Posterior cingulate gyrus (tissue), 11 donors: ENCODE data around the gene TMEM144.
"Not testable (repeated sequence)": the region's sequence is repeated elsewhere in the genome, so short reads cannot be mapped to it uniquely, and the experiment has no call there.

ENCODE experiments used
- DNase-seq, 10 donors: peaks; one replicate each; pipeline versions ENCODE4 v3.0.0 to v3.0.0-alpha.2; 2020 to 2021; ENCODE audit warnings: mixed read lengths in 3 of 10
- intact Hi-C: fragments of 100-400 bp; cut with DNase I; formaldehyde crosslinking; loops from one replicate; pipeline ENCODE4 v1.15.1; 2023

TMEM144 gene

DNA sequence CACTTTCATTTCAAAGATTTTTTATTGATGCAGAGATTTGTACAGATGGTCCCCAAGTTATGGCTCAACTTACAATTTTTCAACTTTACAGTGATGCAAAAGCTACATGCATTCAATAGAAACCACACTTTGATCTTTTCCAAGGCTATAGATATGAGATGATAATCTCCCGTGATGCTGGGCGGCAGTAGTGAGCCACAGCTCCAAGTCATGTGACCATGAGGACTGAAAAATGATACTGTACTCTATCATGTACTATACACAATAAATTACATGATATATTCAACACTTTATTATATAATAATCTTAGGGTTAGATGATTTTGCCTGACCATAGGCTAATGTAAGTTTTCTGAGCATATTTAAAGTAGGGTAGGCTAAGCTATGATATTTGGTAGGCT, 23.5 kb upstream of the TMEM144 start:
- intact Hi-C loops = no loop called here

DNA sequence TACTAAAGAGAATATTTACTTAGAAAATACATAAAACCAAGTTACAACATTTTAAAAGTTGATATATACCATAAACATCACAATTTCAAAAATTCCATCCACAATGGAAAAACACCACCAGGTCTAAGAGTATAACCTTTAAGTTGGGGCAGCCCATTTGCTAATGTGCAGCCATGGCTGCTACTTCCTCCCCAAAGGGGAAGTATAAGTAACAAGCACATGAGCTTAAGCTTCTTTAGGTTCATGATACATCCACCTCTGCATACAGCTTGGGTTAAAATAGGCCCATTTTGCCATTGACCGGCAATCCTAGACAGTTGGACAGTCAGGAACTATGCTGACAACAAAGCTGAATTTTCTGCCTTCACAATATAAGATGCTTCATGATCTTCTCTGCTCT, 20.9 kb upstream of the TMEM144 start:
- no peak for DNase-seq
- intact Hi-C loops = no loop called here

More for the DNA sequence above, 23.5 kb upstream of the TMEM144 start:
- no peak for DNase-seq

DNA sequence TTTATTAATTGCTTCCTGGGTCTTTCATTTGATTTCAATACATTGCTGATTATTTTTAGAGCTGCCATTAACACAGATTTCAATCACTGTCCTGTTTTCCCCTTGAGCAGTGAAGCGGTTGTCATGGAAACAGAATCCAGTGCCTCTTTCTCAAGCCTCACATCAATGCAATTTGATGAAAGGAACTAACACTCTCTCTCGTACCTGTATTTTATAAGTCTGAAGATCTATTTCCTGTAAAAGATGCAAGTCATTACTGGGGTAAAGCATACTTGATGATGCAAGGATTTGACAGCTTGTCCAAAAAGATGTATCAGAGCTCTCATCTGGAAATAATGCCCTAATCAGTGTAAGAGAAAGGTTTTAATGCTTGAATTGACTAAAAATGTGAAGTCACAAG, 19.6 kb upstream of the TMEM144 start:
- DNase-seq = no peak
- intact Hi-C loops = loop anchor here (5.0 kb wide), 1 partner anchor 67 kb away; no protein-coding TSS in a partner anchor

DNA sequence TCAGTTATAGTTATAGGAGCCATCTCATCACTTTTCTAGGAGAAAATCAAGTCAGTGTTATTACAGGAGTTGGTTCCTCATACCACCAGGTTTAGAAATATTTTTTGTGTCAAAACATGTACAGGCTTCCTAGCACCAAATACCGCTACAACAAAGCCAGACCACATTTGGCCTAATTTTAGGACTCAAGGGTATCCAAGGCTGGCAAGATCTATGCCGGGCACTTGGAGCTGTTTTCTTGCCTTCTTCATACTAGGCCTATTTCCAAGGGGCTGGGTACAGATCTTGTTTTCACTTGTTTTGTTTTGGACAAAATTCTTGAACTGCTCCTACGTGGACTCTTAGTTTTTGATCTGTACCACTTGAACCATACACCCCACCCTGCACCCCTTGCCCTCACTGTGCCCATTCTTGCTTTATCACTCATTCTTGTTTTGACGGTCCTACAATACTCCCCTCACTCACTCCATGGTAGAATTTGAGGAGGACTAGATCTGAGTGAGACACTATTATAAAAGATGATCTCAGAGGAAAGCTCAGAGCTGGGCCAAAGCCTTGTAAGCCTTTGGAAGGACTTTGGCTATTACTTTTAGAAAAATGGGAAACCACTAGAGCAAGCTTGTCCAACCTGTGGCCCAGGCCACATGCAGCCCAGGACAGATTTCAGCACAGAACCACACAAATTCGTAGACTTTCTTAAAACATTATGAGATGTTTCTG, 17.7 kb upstream of the TMEM144 start:
- intact Hi-C loops = loop anchor here (5.0 kb wide), 1 partner anchor 65 kb away; no protein-coding TSS in a partner anchor
- DNase-seq = no peak

DNA sequence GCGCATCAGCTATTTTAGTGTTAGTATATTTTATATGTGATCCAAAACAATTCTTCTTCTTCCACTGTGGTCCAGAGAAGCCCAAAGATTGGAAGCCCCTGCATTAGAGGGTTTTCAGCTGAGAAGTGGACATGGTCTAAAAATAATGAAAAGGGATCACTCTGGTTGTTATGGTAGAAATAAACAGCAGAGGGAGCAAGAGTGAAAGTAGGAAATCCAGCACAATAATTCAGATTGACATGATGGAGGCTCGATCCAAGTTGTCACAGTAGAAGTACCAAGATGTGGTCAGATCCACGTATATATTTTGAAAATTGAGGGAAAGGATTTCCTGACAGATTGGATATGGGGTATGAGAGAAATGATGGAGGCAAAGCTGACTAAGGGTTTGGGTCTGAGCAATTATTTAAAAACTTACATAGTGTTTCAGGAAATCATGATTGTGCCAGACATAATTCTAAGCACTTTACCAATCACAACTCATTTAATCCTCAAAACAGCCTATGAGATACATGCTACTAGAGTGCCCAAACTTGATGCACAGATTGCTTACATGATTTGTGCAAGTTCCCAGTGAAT, 17.0 kb upstream of the TMEM144 start:
- intact Hi-C loops = loop anchor here (5.0 kb wide), 1 partner anchor 64 kb away; no protein-coding TSS in a partner anchor
- no peak for DNase-seq

- DNase-seq = no peak
- intact Hi-C loops = loop anchor here (5.0 kb wide), 1 partner anchor 632 kb away; no protein-coding TSS in a partner anchor
These were observed 15.0 kb upstream of the TMEM144 start for GRCh38 chr4:158195297-158195696.

- DNase-seq = no peak
- intact Hi-C loops = loop anchor here (5.0 kb wide), 1 partner anchor 630 kb away; no protein-coding TSS in a partner anchor
These were observed 13.0 kb upstream of the TMEM144 start for GRCh38 chr4:158197194-158197776.

- DNase-seq = no peak
- intact Hi-C loops = no loop called here
These were observed 10.1 kb upstream of the TMEM144 start for GRCh38 chr4:158200214-158200613.

DNA sequence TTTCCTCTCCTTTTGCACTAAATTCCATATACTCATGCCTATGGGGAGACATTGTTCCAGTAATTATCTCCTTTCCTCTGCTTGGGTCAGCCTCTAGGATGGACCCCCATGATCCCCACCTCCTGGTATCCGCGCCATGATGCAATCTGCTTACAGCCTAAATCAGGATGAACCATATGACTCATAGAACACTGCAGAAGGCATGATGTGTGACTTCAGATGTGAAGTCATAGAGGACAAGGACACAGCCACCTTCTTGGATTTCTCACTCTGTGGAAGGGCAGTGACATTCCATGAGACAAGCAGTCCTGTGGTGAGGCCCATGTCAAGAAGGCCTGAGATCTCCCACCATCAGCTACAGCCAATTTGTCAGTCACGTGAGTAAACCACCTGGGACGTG, 9.0 kb upstream of the TMEM144 start:
- DNase-seq = no peak
- intact Hi-C loops = no loop called here

DNA sequence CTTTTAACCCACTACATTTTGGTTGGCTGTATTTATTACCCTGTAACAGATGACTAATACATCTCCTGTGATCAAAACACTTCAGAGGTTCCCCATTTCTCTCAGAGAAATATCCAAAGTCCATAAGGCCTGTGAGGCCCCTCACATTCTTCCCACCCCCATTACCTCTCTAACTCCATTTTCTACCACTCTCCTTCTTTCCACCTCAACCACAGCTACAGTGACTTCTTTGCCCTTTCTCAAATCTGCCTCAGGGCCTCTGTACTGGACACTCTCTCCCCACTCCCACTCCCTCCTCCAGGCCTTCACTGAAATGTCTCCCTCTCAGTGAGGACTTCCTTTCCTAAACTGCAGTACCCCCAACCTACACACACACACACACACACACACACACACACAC, 8.4 kb upstream of the TMEM144 start:
- intact Hi-C loops = no loop called here
- no peak for DNase-seq

DNA sequence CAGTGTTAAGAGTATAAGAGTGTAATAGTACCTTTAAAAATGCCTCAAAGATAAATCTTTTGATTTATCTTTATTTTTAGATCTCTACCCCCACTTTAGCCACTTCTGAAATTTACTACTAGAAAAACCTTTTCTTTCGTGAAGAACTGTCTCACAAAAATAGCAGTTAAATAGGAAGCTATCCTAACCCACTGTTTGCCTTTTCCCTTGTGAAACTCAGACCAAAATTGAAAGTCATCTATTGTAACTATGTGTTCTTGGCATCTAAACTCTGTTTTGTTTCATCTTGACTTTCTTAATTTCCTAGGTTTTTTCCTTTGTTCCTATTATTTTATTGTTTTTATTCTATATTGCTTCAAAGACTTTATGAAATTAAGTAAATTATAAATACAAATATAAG, 7.8 kb upstream of the TMEM144 start:
- no peak for DNase-seq
- intact Hi-C loops = no loop called here

GRCh38 chr4:158203436-158203835, 6.8 kb upstream of the TMEM144 start:
- intact Hi-C loops = no loop called here
- DNase-seq = no peak

GRCh38 chr4:158203929-158204328, 6.4 kb upstream of the TMEM144 start:
- DNase-seq = no peak
- intact Hi-C loops = no loop called here

- DNase-seq = no peak
- intact Hi-C loops = no loop called here
These were observed 1.2 kb upstream of the TMEM144 start for GRCh38 chr4:158208963-158209640.

DNA sequence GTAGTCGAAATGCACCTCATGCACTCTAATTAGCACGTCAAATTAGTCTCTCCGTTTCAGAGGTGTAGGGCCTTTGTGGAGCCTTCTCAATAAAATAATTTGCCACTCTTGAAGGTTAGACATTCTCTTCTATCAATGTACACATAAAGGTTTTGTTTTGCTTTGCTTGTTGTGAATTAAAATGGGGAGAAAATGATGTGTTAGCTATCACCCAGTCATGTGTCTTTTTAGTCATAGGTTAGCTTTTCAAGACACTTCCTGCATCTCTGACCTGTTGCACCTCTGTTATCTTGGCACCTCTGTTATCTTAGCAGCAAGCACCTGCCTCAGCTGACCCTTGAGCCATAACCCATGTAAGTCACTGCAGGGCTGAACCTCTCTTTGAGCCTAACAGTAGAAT, 936 bp downstream of the TMEM144 start:
- DNase-seq = no peak

GRCh38 chr4:158213466-158213865, 3.2 kb downstream of the TMEM144 start:
- DNase-seq = no peak
- intact Hi-C loops = loop anchor here (5.0 kb wide), 1 partner anchor 39 kb away; no protein-coding TSS in a partner anchor

More for the DNA sequence above, 936 bp downstream of the TMEM144 start:
- intact Hi-C loops = loop anchor here (5.0 kb wide), 1 partner anchor 41 kb away; no protein-coding TSS in a partner anchor

DNA sequence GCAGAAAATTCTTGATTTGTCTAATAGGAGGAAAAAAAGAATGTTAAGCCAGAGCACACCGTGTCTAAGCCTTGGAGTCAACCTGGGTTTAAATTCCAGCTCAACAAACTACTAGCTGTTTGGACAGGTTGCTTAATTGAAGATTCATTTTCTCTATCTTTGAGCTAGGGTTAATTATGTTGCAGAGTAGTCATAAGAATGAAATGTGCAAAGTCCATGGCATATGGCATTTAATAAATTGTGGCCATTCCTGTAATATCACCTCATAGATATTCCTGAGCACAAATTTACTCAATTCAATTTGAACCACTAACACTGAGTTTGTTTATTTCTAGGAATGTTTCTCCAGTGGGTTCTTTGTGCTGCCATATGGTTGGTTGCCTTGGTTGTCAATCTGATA, 4.6 kb downstream of the TMEM144 start:
- intact Hi-C loops = loop anchor here (5.0 kb wide), 1 partner anchor 37 kb away; no protein-coding TSS in a partner anchor
- no peak for DNase-seq

GRCh38 chr4:158217763-158218162, 7.5 kb downstream of the TMEM144 start:
- intact Hi-C loops = no loop called here
- DNase-seq = no peak

DNA sequence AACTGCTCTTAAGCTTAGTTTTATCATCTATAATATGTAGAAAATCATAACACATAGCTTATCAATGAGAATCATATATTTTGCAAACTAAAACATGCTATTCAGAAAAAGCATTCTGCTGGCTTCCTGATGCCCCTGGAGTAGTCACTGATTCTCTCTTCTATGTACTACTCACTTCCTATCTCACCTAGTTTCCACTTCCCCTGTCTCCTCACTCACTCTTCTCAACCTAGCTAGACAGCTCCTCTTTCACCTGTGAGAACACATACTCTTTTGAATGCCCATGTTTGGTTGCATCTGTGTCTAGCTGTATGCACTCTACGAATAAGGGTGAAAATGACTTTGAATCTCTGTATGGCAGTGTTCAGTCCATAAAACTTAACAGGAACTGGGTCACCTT, 9.3 kb downstream of the TMEM144 start:
- intact Hi-C loops = no loop called here
- DNase-seq = no peak

- intact Hi-C loops = not testable (repeated sequence)
These were observed 14.0 kb downstream of the TMEM144 start for GRCh38 chr4:158224318-158224717.

GRCh38 chr4:158224999-158225398, 14.7 kb downstream of the TMEM144 start:
- DNase-seq, intact Hi-C loops: not testable (repeated sequence)

More at GRCh38 chr4:158224318-158224717, 14.0 kb downstream of the TMEM144 start:
- not testable (repeated sequence) for DNase-seq
